ENCODE results near the gene H2BW1. TPM values are rescaled to one million over a fixed set of nuclear protein-coding genes. Genes with fewer than 3 reads are reported as not detected.
"Not testable (repeated sequence)": the region's sequence is repeated elsewhere in the genome, so short reads cannot be mapped to it uniquely, and the experiment has no call there.

Gene H2BW1, protein sequence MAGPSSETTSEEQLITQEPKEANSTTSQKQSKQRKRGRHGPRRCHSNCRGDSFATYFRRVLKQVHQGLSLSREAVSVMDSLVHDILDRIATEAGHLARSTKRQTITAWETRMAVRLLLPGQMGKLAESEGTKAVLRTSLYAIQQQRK
- total RNA-seq = not detected

DNA sequence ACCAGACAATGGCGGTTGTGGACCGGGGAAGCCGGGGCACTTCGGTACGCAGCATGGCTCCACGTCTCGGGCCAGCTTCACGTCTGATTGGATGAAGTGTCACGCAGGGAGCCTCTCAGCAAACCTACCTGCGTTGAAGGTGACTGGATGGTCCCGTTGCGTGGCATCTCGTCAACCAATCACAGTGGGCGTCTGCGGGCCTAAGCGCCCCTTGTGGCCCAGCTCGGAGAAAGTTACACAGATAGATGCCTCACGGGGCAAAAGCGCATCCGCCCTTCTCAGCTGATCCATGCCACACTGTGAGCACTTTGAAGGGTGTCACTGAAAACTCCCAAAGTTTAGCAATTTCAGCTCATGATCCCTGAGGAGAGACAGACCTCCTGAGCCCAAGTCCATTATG, at the start of gene H2BW1:
Gene H2BW1 (minus strand): TSS at position 103 of the 400 bp plus-strand sequence. CDS start 132 bp downstream, outside the sequence.
- Histone ChIP-seq H3K4me3 (no peak within 1 kb of the TSS), H3K27ac (no peak within 1 kb of the TSS), H3K9ac (ENCODE audit: low read depth in 2 of 2, low read length in 2 of 2) (no peak within 1 kb of the TSS), H3K36me3 (no peaks in the 10 kb centered on the region), H3K9me3 (no peaks in the 10 kb centered on the region), H3K4me1 (no peaks in the 10 kb centered on the region), H3K27me3 (no peaks in the 10 kb centered on the region)
- TF ChIP-seq, protein P1, sequence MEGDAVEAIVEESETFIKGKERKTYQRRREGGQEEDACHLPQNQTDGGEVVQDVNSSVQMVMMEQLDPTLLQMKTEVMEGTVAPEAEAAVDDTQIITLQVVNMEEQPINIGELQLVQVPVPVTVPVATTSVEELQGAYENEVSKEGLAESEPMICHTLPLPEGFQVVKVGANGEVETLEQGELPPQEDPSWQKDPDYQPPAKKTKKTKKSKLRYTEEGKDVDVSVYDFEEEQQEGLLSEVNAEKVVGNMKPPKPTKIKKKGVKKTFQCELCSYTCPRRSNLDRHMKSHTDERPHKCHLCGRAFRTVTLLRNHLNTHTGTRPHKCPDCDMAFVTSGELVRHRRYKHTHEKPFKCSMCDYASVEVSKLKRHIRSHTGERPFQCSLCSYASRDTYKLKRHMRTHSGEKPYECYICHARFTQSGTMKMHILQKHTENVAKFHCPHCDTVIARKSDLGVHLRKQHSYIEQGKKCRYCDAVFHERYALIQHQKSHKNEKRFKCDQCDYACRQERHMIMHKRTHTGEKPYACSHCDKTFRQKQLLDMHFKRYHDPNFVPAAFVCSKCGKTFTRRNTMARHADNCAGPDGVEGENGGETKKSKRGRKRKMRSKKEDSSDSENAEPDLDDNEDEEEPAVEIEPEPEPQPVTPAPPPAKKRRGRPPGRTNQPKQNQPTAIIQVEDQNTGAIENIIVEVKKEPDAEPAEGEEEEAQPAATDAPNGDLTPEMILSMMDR (IDR thresholded peaks at IDR 0.05) = no peak
- intact Hi-C loops (cut with DNase I) = no loop called here
- DNase-seq = no peak

DNA sequence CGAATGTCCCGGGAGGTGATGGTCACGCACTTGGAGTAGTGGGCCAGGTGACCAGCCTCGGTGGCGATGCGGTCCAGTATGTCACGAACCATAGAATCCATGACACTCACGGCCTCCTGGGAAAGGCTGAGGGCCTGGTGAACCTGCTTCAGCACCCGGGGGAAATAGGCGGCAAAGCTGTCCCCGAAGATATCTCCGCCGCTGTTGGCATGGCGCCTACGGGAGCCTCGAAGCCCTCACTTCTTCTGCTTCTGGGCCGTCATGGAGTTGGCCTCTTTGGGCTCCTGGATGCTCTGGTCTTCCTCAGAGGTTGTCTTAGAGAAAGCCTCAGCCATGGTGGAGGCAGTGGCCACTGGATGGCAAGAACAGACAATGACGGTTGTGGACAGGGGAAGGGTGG, 49.1 kb upstream of the H2BW1 start:
- H3K27me3 ChIP-seq; H3K4me3 ChIP-seq; H3K27ac ChIP-seq; H3K36me3 ChIP-seq; H3K4me1 ChIP-seq; H3K9ac ChIP-seq (ENCODE audit: low read depth in 2 of 2, low read length in 2 of 2); intact Hi-C loops (cut with DNase I); H3K9me3 ChIP-seq; DNase-seq: not testable (repeated sequence)

DNA sequence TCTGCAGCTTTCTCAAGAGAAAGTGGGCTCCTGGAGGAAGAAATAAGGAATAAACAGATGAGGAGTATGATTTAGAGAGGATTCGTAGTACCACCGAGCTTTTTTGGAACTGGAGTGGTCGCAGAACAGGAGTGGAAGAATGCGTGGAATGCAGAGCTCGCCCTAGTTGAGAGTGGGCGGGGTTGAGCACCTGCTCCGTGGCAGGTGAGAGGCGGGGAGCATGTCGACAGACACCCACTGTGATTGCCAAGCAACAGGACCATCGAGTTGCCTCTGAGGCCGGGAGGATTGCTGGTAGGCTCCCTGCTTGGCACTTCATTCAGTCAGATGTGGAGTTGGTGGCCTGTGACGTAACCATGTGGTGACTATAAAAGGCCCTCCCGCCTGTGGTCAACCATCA, 41.4 kb upstream of the H2BW1 start:
- H3K9ac ChIP-seq (ENCODE audit: low read depth in 2 of 2, low read length in 2 of 2); H3K9me3 ChIP-seq; H3K27me3 ChIP-seq; H3K4me1 ChIP-seq; H3K36me3 ChIP-seq; DNase-seq; H3K27ac ChIP-seq; intact Hi-C loops (cut with DNase I); H3K4me3 ChIP-seq: not testable (repeated sequence)

DNA sequence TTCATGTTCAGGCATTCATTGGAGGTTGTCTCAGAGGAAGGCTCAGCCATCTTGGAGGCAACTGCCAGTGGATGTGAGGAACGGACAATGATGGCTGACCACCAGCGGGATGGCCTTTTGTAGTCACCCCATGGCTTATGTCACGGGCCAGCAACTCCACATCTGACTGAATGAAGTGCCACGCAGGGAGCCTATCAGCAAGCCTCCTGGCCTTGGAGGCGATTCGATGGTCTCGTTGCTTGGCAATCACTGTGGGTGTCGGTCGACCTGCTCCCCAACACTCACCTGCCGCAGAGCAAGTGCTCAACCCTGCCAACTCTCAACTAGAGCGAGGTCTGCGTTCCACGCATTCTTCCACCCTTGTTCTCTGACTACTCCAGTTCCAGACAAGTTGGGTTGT, 33.7 kb upstream of the H2BW1 start:
- H3K9me3 ChIP-seq = no peaks in the 10 kb centered on the region
- no peak overlapping the region for H3K4me3 ChIP-seq
- DNase-seq = no peak
- H3K36me3 ChIP-seq = no peaks in the 10 kb centered on the region
- no peak overlapping the region for H3K27ac ChIP-seq
- H3K4me1 ChIP-seq = no peaks in the 10 kb centered on the region
- H3K27me3 ChIP-seq = no peaks in the 10 kb centered on the region
- TF ChIP-seq, protein P1 (IDR thresholded peaks at IDR 0.05) = no peak
- intact Hi-C loops (cut with DNase I) = no loop called here
- H3K9ac ChIP-seq (ENCODE audit: low read depth in 2 of 2, low read length in 2 of 2) = no peak overlapping the region

DNA sequence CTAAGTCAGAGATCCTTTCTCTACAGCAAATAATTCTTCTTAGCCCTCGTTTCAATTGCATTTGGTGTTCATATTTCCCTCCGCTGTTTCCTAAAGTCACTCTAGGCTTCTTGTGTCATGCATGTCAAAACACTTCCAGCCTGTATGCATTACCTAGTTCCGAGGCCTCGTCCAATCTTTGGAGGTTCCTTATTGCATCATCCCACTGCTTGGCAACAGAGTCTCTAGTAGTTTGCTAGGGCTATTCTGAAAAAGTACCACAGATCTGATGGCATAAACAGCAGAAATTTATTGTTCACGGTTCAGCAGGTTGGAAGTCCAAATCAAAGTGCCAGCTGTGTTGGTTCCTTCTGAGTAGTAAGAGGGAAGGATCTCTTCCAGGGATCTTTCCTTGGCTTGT, 32.1 kb upstream of the H2BW1 start:
- TF ChIP-seq, protein P1 (IDR thresholded peaks at IDR 0.05) = no peak
- Histone ChIP-seq H3K9me3 (no peaks in the 10 kb centered on the region), H3K27ac (no peak overlapping the region), H3K4me1 (no peaks in the 10 kb centered on the region), H3K27me3 (no peaks in the 10 kb centered on the region), H3K9ac (ENCODE audit: low read depth in 2 of 2, low read length in 2 of 2) (no peak overlapping the region), H3K4me3 (no peak overlapping the region), H3K36me3 (no peaks in the 10 kb centered on the region)
- no peak for DNase-seq
- intact Hi-C loops (cut with DNase I) = no loop called here

DNA sequence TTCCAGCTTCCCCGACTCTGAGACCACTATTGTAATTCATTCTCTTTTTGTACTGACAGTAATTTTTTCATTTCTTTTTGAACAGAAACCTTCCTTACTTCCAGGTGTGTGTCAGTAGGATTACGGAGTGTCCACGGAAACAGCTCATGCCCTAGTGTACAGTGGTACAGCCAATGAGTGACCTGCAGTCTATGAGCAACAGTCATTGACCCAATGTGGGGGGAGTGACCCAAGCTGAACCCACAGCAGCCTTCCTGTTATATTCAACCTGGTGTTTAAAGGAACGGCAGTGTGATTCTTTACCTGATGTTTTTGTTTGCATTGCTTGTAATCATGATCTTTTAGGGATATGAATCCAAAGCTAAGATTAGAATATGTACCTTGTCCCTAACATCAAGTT, 27.5 kb upstream of the H2BW1 start:
- no peak for DNase-seq
- H3K27ac ChIP-seq = no peak overlapping the region
- intact Hi-C loops (cut with DNase I) = no loop called here
- H3K9ac ChIP-seq (ENCODE audit: low read depth in 2 of 2, low read length in 2 of 2) = no peak overlapping the region
- no peaks in the 10 kb centered on the region for H3K36me3 ChIP-seq
- H3K4me3 ChIP-seq = no peak overlapping the region
- TF ChIP-seq, protein P1 (IDR thresholded peaks at IDR 0.05) = no peak
- H3K4me1 ChIP-seq = no peaks in the 10 kb centered on the region
- no peaks in the 10 kb centered on the region for H3K27me3 ChIP-seq
- no peaks in the 10 kb centered on the region for H3K9me3 ChIP-seq
